T-cell (primary cell): ENCODE results near the gene ZNF778. TPM values are rescaled to one million over a fixed set of nuclear protein-coding genes. Genes with fewer than 3 reads are reported as not detected.
A peak's percentile ranks its signal among the peaks of the same experiment; 100 is the strongest.

Experiments
- ATAC-seq, 4 experiments: fragments of 200-7000 bp in 3 of 4; fragments of 150-1000 bp in 1 of 4; cut with Tn5 transposase; replicated peaks in 1 of 4; 1 replicate in 3 of 4; 2 replicates in 1 of 4; pipeline ENCODE4 v1.10.0; 2021; ENCODE audit warnings: moderate library complexity in 3 of 4, mild to moderate bottlenecking in 2 of 4, moderate number of reproducible peaks in 1 of 4
- CTCF ChIA-PET, 2 donors: fragments of 300-600 bp; sonication (Branson Sonifier 250); formaldehyde crosslinking; loops; one replicate each; lab custom pipeline; 2022; ENCODE audit warnings: antibody characterized with exemption in 2 of 2; lab: Charles Lee
- POLR2A ChIA-PET, 2 donors: fragments of 300-600 bp; sonication (Branson Sonifier 250); formaldehyde crosslinking; loops; one replicate each; lab custom pipeline; 2022; ENCODE audit warnings: antibody characterized with exemption in 2 of 2; lab: Charles Lee
- DNase-seq, 35 experiments: peaks; one replicate each; pipeline versions ENCODE4 v3.0.0 to v3.0.0-alpha.2; 2013 to 2023
- H3K27ac ChIP-seq: one replicate; pipeline ENCODE4 v1.5.1; 2013; ENCODE audit warnings: low read length
- H3K27me3 ChIP-seq, 2 experiments: replicated peaks in 1 of 2; 1 replicate in 1 of 2; 2 replicates in 1 of 2; pipeline versions ENCODE4 v1.6.1 to v1.7.0; 2013; ENCODE audit warnings: low read length in 1 of 2, mixed read lengths in 1 of 2; ENCODE audit not compliant: control insufficient read depth in 2 of 2, insufficient read depth in 2 of 2; ENCODE audit errors: extremely low read depth in 1 of 2
- H3K36me3 ChIP-seq, 2 donors: 1 replicate in 1 of 2; 2 replicates in 1 of 2; pipeline versions ENCODE4 v1.6.1 to v1.7.0; 2013; ENCODE audit warnings: low read length in 1 of 2; ENCODE audit not compliant: control insufficient read depth in 2 of 2, insufficient read depth in 1 of 2; ENCODE audit errors: extremely low read depth in 1 of 2
- H3K4me1 ChIP-seq, 2 experiments: 1 replicate in 1 of 2; 2 replicates in 1 of 2; pipeline versions ENCODE4 v1.6.1 to v1.7.0; 2013; ENCODE audit warnings: low read length in 2 of 2, mixed read lengths in 1 of 2; ENCODE audit not compliant: insufficient read depth in 2 of 2, control insufficient read depth in 1 of 2; ENCODE audit errors: extremely low read depth in 1 of 2
- H3K4me3 ChIP-seq, 2 donors: 1 replicate in 1 of 2; 2 replicates in 1 of 2; pipeline versions ENCODE4 v1.5.1 to v1.7.0; 2013; ENCODE audit warnings: mild to moderate bottlenecking in 2 of 2, low read length in 1 of 2, moderate library complexity in 1 of 2; ENCODE audit not compliant: control insufficient read depth in 1 of 2; ENCODE audit errors: extremely low read depth in 1 of 2
- H3K9me3 ChIP-seq: 2 replicates; pipeline ENCODE4 v1.7.0; 2013
- H3K27ac Mint-ChIP-seq, 2 donors: one replicate each; pipeline ENCODE4 v1.8.0; 2020 to 2021; ENCODE audit warnings: mild to moderate bottlenecking in 2 of 2, mixed read lengths in 2 of 2
- H3K27me3 Mint-ChIP-seq, 2 donors: one replicate each; pipeline ENCODE4 v1.8.0; 2021 to 2022; ENCODE audit warnings: mixed read lengths in 2 of 2
- H3K36me3 Mint-ChIP-seq: one replicate; pipeline ENCODE4 v1.8.0; 2021; ENCODE audit warnings: mixed read lengths
- H3K4me1 Mint-ChIP-seq, 3 donors: one replicate each; pipeline ENCODE4 v1.8.0; 2020 to 2022; ENCODE audit warnings: mixed read lengths in 3 of 3, mild to moderate bottlenecking in 1 of 3
- H3K4me3 Mint-ChIP-seq, 3 donors: one replicate each; pipeline ENCODE4 v1.8.0; 2020 to 2022; ENCODE audit warnings: mild to moderate bottlenecking in 3 of 3, mixed read lengths in 3 of 3, moderate library complexity in 3 of 3
- H3K9me3 Mint-ChIP-seq, 3 donors: one replicate each; pipeline ENCODE4 v1.8.0; 2020 to 2022; ENCODE audit warnings: mixed read lengths in 3 of 3
- WGBS: methylation state at CpG from one replicate; pipeline ENCODE4 v1.1.5; 2013; ENCODE audit warnings: missing lambda C conversion rate; ENCODE audit not compliant: insufficient coverage; 5-methylcytosine and 5-hydroxymethylcytosine counted together
- total RNA-seq, 35 experiments: library from RNA in 6 of 35; stranded (reverse) in 6 of 35; fragments of 120-200 nt in 1 of 35; gene quantifications; one replicate each; pipeline versions ENCODE4 v1.2.1 to v1.2.4 and lab custom pipeline; 2013 to 2026

The ZNF778 gene
- total RNA-seq (10 to 100 TPM in 3 of 5 donors, 1 to 10 TPM in 2; 6.0 to 16.3 (median 13.6) TPM), total RNA-seq (lab: John Stamatoyannopoulos, UW) (12.6 to 44.0 (median 26.7) reads per million in 29 experiments)
- total RNA-seq (2013) = 7.9 TPM

- Histone ChIP-seq H3K36me3 (peaks cover 5 to 23% of the 10 kb centered on the region in 2 donors), H3K27me3 (no peaks in the 10 kb centered on the region), H3K4me3 (peak within 1 kb of the TSS; percentile 76 to 85), H3K27ac (peak within 1 kb of the TSS; percentile 88), H3K9me3 (no peaks in the 10 kb centered on the region), H3K4me1 (peaks cover 13 to 20% of the 10 kb centered on the region in 2 experiments)
- DNase-seq (peak; percentile 60 to 90 (median 76)), ATAC-seq (peak; percentile 83 to 87 (median 86))
- no peaks in the 10 kb centered on the region for H3K27me3 Mint-ChIP-seq
- POLR2A ChIA-PET = interaction anchor here in 1 of 2 donors (0.6 to 0.7 kb wide), 2 partner anchors 10 to 23 kb away, joined by 3 read pairs; no protein-coding TSS in a partner anchor
- H3K4me1 Mint-ChIP-seq = peaks cover 22 to 36% (median 26%) of the 10 kb centered on the region in 3 donors
- CTCF ChIA-PET = interaction anchor here (0.6 to 1.2 kb wide), 6 partner anchors 19 to 647 kb away, joined by 3 to 5 read pairs (median 3); partner anchors contain the start of gene ZC3H18 (in 1 of the 2)
- no peaks in the 10 kb centered on the region for H3K9me3 Mint-ChIP-seq
- peak within 1 kb of the TSS; percentile 87 to 94 for H3K27ac Mint-ChIP-seq
- peak within 1 kb of the TSS; percentile 74 to 90 (median 88) for H3K4me3 Mint-ChIP-seq
- WGBS = under 1% methylated on average over 83 of the region's 91 CpGs
- H3K36me3 Mint-ChIP-seq = peaks cover 22% of the 10 kb centered on the region
Measured at GRCh38 chr16:89217388-89218191, at the start of gene ZNF778. ZNF778 (plus strand) TSS chr16:89217703; CDS start chr16:89221128, 3,425 bp downstream.

GRCh38 chr16:89168381-89169189, 48.9 kb upstream of the ZNF778 start:
- Histone ChIP-seq H3K4me3 (no peak overlapping the region), H3K27ac (no peak overlapping the region), H3K9me3 (no peaks in the 10 kb centered on the region), H3K27me3 (peaks cover 0 to 50% of the 10 kb centered on the region in 2 experiments), H3K36me3 (no peaks in the 10 kb centered on the region), H3K4me1 (peaks cover 10 to 37% of the 10 kb centered on the region in 2 experiments)
- Mint-ChIP-seq H3K4me1 (peaks cover 7 to 12% (median 10%) of the 10 kb centered on the region in 3 donors), H3K9me3 (no peaks in the 10 kb centered on the region), H3K27ac (no peak overlapping the region), H3K27me3 (peaks cover 0 to 7% of the 10 kb centered on the region in 2 donors), H3K36me3 (no peaks in the 10 kb centered on the region), H3K4me3 (no peak overlapping the region)
- ChIA-PET POLR2A (no interaction called here), CTCF (no interaction called here)
- WGBS = 90% methylated on average over 13 of the region's 23 CpGs
- ATAC-seq = no peak
- no peak for DNase-seq

- DNase-seq (no peak), ATAC-seq (no peak)
- Mint-ChIP-seq H3K27ac (no peak overlapping the region), H3K4me1 (peaks cover 7 to 12% (median 10%) of the 10 kb centered on the region in 3 donors), H3K4me3 (no peak overlapping the region), H3K36me3 (no peaks in the 10 kb centered on the region), H3K9me3 (no peaks in the 10 kb centered on the region), H3K27me3 (peaks cover 0 to 3% of the 10 kb centered on the region in 2 donors)
- ChIA-PET POLR2A (no interaction called here), CTCF (interaction anchor here in 1 of 2 donors (0.5 kb wide), 1 partner anchor 600 kb away, joined by 5 read pairs; no protein-coding TSS in a partner anchor)
- Histone ChIP-seq H3K4me1 (peaks cover 10 to 37% of the 10 kb centered on the region in 2 experiments), H3K27ac (no peak overlapping the region), H3K27me3 (peaks cover 0 to 48% of the 10 kb centered on the region in 2 experiments), H3K4me3 (no peak overlapping the region), H3K9me3 (no peaks in the 10 kb centered on the region), H3K36me3 (no peaks in the 10 kb centered on the region)
- WGBS = 70% methylated on average over 6 of the region's 14 CpGs
Measured at GRCh38 chr16:89169778-89170177, 47.7 kb upstream of the ZNF778 start.

- H3K9me3 Mint-ChIP-seq = no peaks in the 10 kb centered on the region
- H3K27ac ChIP-seq = no peak overlapping the region
- no peaks in the 10 kb centered on the region for H3K36me3 ChIP-seq
- peak overlapping the region; percentile 61 to 74 (median 66) for H3K4me3 Mint-ChIP-seq
- peak in 5 of 35 experiments; percentile 17 to 41 (median 26) for DNase-seq
- H3K4me1 Mint-ChIP-seq = peaks cover 7 to 12% (median 10%) of the 10 kb centered on the region in 3 donors
- peaks cover 10 to 37% of the 10 kb centered on the region in 2 experiments for H3K4me1 ChIP-seq
- H3K36me3 Mint-ChIP-seq = no peaks in the 10 kb centered on the region
- CTCF ChIA-PET = interaction anchor here (0.5 to 0.9 kb wide), 2 partner anchors 22 to 336 kb away, joined by 3 to 7 read pairs; no protein-coding TSS in a partner anchor
- peaks cover 0 to 3% of the 10 kb centered on the region in 2 donors for H3K27me3 Mint-ChIP-seq
- ATAC-seq = peak in 2 of 4 experiments; percentile 0 to 1
- WGBS = 31% methylated on average over 27 of the region's 34 CpGs
- H3K9me3 ChIP-seq = no peaks in the 10 kb centered on the region
- peak overlapping the region; percentile 48 to 58 for H3K4me3 ChIP-seq
- no peak overlapping the region for H3K27ac Mint-ChIP-seq
- H3K27me3 ChIP-seq = peaks cover 0 to 51% of the 10 kb centered on the region in 2 experiments
- POLR2A ChIA-PET = no interaction called here
Measured at GRCh38 chr16:89170346-89171215, 46.9 kb upstream of the ZNF778 start.

DNA sequence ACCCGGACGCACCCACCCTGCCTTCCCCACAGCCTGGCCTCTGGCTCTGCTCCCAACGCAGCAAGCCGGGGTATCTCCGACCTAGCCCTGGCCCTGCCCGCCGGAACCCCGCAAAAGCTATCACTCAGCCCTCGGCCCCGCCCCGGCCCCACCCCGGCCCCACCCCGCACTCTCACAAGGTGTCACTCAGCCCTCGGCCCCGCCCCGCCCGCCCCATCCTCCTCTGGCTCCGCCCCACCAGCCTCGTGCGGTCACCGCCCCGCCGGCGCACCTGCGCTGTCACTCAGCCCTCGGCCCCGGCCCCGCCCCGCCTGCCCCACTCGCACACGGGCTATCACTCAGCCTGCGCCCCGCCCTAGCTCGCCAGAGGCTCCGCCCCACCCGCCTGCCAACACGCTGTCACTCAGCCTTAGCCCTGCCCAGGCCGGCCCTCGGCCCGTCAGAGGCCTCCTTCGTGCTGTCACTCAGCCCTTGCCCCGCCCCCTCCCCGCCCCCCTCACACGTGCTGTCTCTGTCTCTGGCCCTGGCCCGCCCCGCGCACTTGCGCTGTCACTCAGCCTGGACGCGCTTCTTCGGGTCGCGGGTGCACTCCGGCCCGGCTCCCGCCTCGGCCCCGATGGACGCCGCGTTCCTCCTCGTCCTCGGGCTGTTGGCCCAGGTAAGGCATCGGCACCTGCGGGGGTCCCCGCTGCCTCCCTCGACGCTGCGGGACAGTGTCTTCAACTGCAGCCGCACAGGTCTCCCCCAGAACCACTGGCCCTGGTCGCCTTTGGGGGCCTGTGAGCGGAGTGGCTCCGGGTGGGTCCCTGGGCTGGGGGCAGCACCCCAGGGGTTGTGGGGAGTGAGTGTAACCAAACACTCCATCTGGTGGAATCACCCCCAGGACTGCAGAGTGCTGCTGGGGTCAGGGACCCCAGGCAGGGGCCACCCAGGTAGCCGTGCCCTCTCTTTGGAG, 46.0 kb upstream of the ZNF778 start, which contains the start of gene CDH15:
TSS of gene CDH15 (plus strand) at position 533 of the 955 bp plus-strand sequence. CDS start at position 617, 84 bp downstream.
- peaks cover 7 to 12% (median 10%) of the 10 kb centered on the region in 3 donors for H3K4me1 Mint-ChIP-seq

More for the DNA sequence above, 46.0 kb upstream of the ZNF778 start, which contains the start of gene CDH15:
- peaks cover 10 to 37% of the 10 kb centered on the region in 2 experiments for H3K4me1 ChIP-seq
- peak within 1 kb of the TSS; percentile 48 to 58 for H3K4me3 ChIP-seq
- CTCF ChIA-PET = interaction anchor here (0.5 to 0.9 kb wide), 2 partner anchors 21 to 337 kb away, joined by 3 to 7 read pairs; no protein-coding TSS in a partner anchor
- no peak within 1 kb of the TSS for H3K27ac ChIP-seq
- ATAC-seq (peak; percentile 93 to 94 (median 94)), DNase-seq (peak; percentile 77 to 97 (median 94))
- no peaks in the 10 kb centered on the region for H3K9me3 Mint-ChIP-seq
- peak within 1 kb of the TSS; percentile 61 to 74 (median 66) for H3K4me3 Mint-ChIP-seq
- 7% methylated on average over 55 of the region's 74 CpGs for WGBS
- H3K9me3 ChIP-seq = no peaks in the 10 kb centered on the region
- H3K27me3 Mint-ChIP-seq = peaks cover 0 to 3% of the 10 kb centered on the region in 2 donors
- H3K27ac Mint-ChIP-seq = no peak within 1 kb of the TSS
- no peaks in the 10 kb centered on the region for H3K36me3 Mint-ChIP-seq
- no peaks in the 10 kb centered on the region for H3K36me3 ChIP-seq
- H3K27me3 ChIP-seq = peaks cover 0 to 49% of the 10 kb centered on the region in 2 experiments
- POLR2A ChIA-PET = no interaction called here
